SH-SY5Y (cell line): ENCODE data around the gene SMTNL2.

Experiments used
- GATA2 ChIP-seq: IDR thresholded peaks from 2 replicates; pipeline ENCODE4 v1.6.1; 2011; ENCODE audit warnings: mild to moderate bottlenecking, low read depth, low read length
- GATA3 ChIP-seq: IDR thresholded peaks from 2 replicates; pipeline ENCODE4 v1.6.1; 2011; ENCODE audit warnings: low read depth, mild to moderate bottlenecking, low read length, moderate library complexity

- TF ChIP-seq GATA2 (no peak), GATA3 (no peak)
Observed at GRCh38 chr17:4609761-4610160, 25.4 kb downstream of the SMTNL2 start.
